GM19023 (cell line): Measurements from ENCODE around the gene SOX6.

ENCODE experiments used
- ATAC-seq: cut with Tn5 transposase; IDR thresholded peaks from one replicate; pipeline ENCODE4 v1.9.1; 2021; ENCODE audit warnings: mild to moderate bottlenecking, moderate library complexity; ENCODE audit not compliant: unreplicated experiment

The SOX6 gene

DNA sequence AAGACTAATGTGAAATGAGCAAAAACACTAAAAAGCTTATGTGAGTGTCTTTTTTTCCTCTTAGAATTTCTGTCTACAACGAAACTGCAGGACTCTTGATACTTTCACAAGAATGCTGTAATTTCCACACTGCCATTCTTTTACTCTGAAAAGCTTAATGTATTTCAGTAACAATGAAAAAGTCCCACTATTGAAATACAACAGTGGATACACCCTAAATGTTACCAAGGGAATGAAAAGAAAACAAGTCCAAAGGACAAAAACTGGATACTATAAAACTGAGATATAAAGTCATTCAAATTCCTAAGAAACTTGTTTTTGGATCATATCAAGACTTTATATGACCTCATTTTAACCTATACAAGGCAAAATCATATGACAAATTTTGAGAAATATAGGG, 77.4 kb downstream of the SOX6 start:
- no peak for ATAC-seq

DNA sequence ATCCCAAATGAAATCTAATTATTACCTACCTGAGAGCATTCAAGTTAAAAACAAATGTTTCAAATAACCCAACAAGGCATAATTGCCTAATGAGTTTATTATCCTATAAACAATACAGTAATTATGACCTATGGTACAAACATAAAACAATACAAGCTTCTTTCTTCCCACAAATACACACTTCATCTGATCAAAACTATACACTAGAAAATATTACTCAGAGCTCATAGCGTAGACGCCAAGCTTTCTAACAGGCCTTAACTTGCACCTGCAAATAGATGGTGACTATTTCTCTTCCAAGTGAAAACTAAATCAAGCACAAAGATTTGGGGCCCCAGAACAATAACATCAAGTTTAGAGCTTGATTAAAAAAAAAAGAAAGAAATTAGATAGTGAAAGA, 78.1 kb downstream of the SOX6 start:
- no peak for ATAC-seq

DNA sequence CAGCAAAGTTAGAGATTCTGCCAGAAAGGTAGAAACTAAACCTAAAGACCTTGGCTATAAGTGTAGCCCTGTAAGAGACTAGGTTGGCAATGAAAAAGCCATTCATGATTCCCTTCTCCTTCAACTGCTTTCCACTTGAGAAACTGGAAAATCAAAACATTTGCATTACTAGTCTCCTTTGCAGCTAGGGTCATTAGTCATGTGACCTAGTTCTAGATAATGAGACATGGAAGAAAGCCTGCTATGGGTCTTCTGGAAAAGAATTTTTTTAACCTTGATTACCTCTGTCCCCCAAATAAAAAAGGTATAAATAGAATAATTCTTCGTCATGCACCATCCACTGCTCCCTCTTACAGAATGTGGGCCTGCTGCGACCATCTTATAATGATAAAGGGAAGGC, 80.1 kb downstream of the SOX6 start:
- no peak for ATAC-seq

DNA sequence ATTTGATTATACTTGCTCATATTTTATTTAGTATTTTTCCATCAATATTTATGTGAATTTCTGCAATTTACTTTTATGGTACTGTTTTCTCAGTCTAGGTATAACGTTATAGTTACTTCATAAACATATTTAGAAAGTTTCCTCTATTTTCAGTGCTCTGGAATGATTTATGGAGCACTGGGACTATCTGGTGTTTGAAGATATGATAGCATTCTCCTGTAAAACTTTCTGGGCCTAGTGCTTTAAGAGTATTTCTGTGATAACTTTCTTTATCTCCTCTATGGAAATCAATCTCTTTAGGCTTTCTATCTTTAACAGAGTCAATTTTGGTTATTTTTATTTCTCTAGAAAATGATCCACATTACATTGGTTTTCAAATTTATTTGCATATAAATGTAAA, 85.1 kb downstream of the SOX6 start:
- no peak for ATAC-seq

DNA sequence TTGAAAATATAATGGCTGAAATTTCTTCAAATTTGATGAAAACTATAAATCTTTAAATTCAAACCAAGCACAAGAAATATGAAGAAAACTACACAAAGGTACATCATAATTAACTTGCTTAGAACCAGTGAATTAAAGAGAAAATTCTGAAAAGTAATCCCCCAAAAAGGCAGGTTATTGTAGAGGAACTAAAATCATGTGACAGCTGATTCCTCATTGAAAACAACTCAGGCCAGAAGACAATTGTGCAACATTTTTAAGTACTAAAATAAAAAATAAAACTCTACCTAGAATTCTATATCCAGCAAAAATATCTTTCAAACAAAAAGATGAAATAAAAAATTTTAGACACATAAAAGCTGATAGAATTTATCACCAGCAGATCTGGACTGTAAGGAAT, 90.3 kb downstream of the SOX6 start:
- no peak for ATAC-seq

DNA sequence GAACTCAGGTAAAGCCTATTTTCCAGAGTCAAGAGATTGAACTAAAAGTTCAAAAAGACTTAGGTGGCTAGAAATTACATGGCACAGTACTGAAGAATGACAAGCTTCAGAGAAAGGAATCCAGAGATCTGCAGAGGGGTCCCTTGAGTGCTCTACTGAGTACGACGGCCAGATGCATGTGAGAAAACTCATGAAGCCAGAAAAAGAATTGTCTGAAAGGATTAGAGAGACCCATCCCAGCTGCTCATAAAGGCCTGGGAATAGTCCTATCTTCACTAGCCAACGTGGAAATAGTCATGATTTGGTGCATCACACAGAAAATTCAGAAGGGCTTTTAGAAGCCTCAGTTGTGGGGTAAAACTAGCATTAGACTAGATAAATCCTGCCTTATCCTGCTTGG, 91.3 kb downstream of the SOX6 start:
- no peak for ATAC-seq

DNA sequence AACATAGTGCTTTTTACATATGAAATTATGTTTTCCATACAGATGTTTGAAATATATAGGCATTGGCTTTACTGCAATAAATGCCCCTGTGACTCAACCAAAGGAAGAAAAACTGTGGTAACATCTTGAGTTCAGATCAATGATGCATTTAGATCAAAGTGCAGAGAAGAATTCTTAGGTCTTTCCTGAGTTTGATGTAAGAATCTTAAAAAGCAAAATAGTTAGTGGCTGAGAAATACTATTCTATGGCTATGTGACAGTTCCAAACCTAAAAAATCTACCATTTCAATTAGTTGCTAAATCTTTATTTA, 93.7 kb downstream of the SOX6 start:
- no peak for ATAC-seq

DNA sequence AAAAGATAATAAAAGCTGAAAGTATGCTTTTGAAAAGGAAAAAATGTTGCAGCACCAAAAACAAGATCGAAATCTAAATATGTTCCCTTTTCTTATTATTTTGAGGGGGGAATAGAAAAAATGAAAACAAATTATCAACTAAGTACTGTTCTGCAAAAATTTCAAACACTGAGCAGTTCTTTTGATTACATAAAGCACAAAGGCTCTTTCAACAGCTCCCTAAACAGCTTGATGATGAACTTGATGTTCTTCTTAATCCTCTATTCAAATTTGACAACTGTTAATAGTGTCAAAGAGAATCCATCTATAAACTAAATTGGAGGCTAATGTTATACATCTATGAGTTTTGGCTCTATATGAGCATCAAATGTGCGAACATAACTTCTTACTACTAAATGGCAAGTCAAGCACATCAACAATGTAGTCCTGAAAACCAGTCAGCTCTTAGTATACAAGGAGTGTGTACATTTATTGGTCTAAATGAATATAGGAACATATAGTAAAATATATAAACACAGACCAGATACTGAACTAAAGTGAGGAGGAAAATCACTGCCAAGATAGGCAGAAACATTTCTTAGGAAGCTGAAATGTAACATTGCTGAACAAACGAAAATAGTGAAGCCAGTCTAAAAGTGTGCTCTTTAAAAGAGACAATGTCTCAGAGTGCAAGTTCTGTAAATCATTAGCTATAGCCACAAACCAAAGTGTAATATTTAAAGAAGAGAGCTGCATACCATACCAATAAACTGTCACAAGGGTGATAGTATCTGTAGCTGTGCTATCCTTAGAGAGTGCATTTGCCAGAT, 94.3 kb downstream of the SOX6 start:
- peak; percentile 91 for ATAC-seq

DNA sequence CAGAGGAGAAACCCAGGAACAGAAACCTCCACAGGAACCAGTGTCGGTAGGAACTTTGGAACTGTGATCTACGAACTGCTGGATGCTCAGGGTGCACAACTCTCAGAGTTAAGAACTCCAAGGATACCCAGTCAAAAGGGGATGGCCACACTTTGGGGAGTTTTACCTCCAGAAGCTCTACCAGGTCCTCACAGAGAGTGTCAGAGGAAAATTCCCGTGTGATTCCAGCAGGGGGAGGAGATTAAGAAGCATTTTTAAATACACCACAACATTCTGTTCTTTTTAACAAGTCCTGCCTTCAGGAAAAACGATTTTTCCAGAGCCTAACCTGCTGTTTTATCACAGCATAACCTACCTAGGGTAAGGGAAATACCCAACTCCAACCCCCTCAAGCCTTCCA, 104.0 kb downstream of the SOX6 start:
- no peak for ATAC-seq

DNA sequence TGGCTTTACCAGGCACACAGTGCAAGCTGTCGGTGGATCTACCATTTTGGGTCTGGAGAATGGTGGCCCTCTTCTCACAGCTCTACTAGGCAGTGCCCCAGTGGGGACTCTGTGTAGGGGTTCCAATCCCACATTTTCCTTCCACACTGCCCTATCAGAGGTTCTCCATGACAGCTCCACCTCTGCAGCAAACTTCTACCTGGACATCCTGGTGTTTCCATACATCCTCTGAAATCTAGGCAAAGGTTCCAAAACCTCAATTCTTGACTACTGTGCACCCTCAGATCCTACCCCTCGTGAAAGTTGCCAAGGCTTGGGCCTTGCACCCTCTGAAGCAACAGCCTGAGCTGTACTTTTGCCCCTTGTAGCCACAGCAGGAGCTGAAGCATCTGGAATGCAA, 108.1 kb downstream of the SOX6 start:
- ATAC-seq, result no peak

DNA sequence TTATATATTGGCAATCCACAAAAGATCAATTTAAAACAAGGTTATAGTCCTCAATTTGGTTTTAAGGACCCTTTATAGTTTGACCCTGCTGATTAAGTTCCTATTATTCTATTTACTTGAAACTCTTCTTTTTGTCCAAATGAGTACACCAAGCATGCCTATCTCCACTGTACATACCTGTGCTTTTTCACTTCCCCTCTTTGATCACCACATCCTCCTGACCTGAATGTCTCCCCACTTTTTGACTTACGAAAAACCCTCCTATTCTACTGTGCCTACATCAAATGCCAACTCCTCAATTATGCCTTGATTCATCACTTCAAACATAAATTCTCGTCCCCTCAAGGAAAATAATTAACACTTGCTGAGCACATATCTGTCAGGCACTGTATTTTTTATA, 113.5 kb downstream of the SOX6 start:
- no peak for ATAC-seq

DNA sequence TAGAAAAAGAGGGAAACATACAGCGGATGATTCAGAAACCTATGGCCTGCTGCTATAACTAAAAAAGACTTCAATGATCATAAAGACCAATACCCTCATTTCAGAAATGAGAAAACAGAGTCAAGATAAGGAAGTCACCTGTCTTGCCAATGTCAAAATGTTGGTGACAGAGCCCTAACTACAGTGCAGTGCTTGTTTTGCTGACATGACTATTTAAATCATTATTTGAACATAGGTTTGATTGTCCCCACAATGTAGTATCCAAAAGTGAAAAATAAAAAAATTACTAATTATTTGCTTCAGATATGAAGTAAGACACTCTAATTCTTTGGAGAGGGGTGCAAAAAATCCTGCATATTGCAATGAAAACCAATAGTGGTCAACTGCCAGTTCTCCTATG, 115.7 kb downstream of the SOX6 start:
- no peak for ATAC-seq

DNA sequence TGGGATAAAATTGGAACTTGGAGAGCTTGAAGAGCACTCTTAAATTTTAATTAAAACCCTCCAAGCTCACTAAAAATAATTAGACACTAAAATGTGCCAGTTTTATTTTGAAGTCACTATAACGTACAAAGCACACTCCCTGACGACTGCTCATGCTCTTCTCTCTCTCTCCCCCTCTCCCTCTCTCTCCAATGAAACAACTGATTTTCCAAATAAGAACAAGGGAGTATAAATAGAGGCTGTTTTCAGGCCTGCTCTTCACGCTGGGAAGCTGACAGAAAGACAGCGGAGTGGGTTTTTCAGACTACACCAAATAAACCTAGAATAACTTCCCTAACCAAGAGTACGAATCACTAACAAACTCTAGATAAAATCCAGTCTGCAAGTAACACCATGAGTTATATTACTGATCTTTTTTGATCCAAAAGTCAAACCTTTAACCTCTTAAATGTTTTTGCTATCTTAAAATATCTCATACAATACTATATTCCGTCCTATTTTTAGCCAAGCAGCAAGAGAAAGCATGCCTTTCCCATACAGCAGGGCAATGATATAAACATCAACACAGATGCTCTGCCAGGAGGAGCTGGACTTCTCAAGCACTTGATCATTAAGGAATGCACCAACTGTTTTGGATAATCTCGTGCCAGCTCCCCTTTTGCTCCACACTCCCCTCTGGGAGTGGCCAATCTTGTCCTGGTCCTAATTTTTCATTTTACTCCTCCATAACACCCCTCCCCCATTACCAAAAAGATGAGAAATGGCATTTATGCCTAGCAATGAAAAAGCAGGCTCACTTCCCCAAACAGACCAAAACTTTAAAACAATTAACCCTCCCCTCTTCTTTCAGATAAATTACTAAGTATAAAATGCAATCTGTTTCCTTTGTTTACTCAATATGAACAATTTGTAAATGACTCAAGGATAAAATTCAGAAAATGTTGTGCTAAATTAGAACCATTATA, 116.9 kb downstream of the SOX6 start:
- ATAC-seq, result no peak

DNA sequence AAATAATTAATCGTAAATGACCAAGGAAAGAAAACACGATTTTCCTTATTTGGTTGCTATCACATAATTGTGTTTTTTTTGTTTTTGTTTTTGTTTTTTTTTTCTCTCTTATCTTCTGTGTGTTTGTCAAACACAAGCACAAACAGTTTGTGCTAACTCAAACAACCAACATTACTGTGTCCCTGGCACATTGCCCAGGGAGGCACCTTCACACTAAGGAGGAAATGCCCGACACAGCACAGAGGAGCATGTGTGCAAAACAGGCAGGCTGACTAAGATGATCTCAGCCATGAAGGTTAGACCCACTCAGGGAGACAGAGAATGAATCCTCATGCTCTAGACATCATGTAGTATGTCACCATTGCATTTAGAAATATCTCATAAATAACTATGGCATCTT, 130.1 kb downstream of the SOX6 start:
- ATAC-seq, result no peak

DNA sequence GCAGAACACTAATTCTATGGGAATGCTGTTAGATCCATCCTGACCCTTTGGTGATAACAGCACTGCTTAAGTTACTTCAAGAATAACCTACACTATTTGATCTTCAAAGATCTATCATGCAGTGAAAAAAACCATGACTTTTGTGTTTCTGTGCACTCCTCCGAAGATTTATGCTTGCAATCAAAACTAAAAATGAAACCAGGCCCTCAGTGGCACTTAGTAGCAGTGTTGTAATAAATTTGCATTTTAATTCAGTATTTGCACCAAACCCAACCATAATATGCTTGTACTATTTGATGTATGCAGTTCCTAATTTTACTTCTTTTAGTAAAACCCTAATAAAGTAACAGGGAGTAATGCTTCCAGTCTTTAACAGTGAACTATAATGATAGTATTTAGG, 130.7 kb downstream of the SOX6 start:
- ATAC-seq, result no peak

DNA sequence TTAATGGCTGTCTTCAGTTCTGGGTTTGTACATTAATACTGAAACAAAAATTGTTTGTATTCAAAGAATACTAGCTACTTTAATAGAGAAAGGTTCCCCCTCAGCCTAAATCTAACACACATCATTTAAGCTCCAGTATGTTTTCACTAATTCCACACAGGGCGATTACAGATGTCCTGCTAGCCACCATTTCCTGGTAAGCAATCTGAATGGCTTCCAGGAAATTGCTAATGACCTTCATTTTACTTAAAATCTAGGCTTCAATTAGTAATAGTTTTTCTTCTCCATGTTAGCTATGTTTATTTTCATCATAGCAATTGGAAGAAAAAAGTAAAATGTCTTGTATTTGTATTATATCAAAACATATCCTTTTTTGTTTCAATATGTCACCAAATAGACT, 132.8 kb downstream of the SOX6 start:
- ATAC-seq, result no peak

DNA sequence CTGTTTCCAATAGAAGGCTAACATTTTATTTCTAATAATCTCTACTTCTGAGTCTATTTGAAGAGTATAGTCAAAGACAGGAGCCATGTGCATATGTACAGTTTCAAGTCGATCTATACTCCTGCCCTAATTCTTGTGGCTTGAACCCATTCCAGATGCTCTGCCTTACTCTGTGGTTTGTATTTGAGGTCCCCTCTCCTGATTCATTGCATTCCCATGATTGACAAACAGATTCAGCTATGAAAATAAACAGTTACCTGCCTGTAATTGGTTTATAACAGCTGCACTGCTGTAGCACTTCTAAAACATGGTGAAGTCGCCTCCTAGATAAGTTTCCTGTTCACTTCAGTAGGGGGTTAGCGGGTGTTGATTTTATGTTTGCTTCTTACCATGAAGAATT, 138.7 kb downstream of the SOX6 start:
- no peak for ATAC-seq

DNA sequence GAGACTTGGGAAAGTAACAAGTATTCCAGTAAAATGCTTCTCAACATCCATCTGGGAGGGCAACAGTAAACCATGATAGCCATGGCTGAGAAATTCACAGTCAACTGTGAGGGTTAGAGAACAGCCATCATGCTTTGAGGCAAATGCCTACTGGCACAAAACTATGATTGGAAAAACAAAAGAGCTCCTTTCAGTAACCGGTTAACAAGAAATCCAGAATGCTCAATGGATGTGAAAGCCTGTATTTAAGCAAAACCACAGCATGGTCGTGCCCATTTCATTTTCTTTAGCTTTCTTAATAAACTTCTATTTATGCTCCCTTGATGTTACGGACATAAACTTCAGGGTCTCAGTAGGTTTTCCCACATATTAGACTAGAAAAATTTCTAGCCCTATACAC, 139.5 kb downstream of the SOX6 start:
- ATAC-seq, result no peak

DNA sequence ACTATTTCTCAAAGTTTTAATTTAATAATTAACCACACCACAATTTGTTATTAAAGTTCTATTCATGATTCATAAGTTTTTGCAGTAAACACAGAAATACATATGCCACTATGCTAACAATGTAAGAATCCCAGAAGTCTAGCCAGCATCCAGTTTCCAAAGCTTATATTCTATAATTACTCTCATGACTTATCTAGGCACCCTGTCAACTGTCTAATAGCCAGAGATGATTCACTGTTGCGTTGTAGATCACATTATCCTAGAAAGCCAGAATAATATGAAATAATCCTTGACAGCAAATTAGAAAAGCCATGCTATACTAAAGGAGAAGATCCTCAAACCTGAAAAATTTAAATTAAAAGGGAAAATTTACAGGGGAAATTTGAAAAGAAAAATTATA, 141.0 kb downstream of the SOX6 start:
- no peak for ATAC-seq

DNA sequence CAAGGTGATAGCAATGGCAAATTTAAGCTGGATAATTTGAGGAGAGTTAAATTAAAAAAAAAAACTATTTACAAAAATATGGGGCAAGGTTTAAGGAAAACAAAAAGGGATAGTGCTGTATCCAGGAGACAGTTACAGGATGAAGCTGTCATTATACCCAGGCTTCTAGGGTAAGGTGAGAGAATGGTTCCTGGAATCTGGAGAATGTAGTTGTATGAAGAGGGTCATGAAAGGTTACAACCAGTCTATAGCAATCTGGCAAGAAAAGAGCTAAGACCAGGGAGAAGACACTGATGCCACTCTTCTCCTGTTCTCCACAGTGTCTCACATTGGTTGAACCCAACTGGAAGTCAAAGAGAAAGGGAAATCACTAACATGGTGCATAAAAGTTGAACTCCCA, 144.9 kb downstream of the SOX6 start:
- no peak for ATAC-seq

DNA sequence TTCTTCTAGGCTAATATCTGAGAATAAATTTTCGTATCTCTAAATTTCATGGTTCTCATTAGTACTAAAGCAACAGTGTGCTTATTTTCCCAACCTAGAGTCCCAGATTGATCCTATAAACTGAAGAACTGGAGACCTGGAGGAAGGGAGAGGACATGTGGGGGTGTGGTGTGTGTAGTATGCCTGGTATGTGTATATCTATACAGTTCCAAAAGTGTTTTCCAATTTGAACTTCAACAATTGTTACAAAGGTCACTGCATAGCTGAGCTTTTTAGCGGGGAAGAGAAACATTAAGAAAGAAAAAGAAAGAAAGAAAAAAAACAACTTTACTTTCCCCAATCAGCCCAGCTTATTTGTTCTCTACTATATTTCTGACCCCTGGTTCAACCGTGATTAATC, 152.1 kb downstream of the SOX6 start:
- ATAC-seq, result no peak

DNA sequence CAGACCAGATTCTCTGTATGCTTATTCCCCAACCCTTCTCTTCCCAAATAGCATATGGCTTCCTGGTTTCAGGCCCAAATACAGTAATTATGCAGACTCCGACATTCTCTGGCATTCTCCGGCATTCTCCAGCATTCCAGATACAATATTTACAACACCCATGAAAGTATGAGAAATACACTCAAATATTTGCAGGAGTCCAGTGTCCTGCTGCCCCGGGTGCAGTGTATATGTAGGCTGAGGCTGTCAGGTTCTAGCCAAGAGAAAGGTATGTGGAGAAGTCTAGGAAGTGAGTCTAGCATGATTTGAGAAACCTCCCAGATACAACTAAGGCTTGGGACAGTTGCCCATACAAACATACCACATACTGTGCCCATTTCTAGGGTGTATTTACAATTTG, 160.7 kb downstream of the SOX6 start:
- no peak for ATAC-seq
